ENCODE data around the gene RNF150.
"Not testable (repeated sequence)": the region's sequence is repeated elsewhere in the genome, so short reads cannot be mapped to it uniquely, and the experiment has no call there.

Gene RNF150

DNA sequence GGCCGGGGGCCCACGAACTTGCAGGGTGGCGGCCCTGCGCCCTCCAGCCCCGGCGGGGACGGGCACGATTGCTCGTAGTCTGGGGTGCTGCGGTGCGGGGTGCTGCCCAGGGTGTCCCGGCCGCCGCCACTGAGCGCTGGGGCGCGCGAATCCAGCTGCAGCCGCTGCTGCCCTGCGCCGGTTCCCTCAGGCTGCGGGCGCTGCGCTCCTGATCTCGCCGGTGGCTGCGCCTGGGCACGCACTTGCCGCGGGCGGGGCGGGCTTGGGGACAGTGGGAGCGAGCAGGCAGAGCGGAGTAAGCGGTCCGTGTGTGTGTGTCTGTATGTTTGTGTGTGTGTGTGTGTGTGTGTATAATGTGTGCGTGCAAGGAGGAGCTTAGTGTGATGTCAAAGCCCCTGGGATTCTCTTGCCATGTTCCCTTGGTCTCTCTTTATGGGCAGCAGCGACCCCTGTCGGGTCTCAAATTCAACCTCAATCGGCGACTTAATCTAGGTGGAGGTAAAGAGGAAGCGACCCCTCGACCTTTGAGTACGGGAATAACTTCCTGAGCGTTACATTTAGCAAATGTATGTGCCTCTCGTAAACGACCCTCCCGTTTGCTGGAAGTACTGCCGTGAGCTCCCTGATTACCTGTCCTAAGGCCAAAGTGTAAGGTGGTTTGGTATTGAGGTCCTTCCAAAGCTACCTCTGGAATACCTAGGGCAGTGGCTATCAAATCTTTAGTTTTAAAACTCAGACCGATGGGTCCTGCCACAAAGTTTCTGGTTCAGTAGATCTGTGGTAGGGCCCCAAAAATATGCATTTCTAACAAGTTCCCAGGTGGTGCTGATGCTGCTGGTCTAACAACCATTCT is at the start of gene RNF150:
TSS of gene RNF150 (minus strand) at position 324 of the 853 bp plus-strand sequence.
- DNase-seq: no peak

DNA sequence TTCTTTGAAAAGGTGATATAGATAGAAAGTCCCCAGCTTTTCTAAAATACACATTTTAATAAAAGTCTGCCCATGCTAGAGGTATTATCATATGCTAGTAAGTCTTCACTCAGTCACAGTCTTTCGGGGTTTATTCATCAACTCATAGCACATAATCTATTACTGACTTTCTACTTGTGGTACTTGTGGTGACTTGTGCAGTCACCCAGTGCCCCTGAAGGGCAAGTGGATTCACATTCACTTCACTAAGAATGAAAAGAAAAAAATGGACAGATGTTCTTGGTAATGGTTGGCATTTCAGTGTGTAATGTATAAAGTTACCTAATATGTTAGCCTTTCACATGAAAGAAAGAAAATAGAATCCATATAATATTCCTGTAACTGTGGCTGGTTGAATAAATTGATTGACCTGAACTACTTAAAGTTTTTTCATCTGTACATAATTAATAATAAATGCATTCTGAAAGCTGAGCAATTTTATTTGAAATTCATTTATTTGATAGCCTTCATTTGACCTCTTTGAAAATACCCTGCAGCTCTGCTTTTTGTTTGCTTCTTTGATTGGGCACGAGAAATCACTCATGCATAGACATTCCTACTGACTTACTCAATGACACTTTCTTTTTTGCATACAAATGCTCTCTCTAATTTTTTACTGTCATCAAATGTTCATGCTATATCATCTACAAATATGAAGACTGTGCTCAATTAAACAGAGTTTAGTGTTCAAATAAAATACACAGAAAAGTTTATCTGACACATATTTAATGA is 47.9 kb upstream of the RNF150 start:
- DNase-seq: no peak

DNA sequence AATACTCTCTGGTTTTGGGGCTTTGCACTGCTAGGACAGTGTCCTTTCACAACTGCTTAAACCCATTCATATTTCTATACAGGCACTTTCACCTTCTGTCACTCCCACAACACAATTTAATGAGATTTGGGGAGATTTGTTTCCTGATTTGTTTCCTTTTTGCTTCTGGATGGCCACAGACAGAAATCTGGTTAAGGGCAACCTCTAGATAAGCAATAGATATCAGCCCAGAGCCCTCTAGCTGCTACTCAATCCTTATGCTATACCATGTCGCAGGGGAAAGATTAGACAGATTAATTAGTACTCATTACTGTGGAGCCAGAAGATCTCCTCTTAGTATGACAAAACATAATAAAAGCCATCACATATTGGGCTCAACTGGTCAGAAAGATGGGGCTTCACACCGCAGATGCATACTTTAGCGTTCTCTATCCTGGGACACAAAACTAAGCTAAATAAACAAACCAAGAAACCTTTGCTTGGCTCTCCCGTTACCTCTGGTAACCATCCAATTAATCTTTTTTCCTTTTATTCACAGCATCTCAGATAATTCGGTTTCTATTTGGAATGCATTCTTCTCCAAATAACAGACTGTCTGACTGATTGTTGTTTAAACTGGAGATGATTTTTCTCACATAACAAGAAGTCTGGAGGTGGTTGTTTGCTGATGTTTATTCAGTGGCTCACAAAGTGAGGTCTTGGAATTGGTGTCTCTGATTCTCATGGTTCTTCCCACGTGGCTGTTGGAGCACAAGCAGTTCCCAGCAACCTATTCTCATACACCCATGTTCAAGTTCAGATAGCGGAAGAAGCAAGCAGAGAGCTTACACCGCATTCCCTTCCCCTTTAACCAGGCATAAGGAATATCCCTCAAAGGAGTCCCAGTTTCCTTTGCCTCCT is 46.5 kb upstream of the RNF150 start:
- no peak for DNase-seq

DNA sequence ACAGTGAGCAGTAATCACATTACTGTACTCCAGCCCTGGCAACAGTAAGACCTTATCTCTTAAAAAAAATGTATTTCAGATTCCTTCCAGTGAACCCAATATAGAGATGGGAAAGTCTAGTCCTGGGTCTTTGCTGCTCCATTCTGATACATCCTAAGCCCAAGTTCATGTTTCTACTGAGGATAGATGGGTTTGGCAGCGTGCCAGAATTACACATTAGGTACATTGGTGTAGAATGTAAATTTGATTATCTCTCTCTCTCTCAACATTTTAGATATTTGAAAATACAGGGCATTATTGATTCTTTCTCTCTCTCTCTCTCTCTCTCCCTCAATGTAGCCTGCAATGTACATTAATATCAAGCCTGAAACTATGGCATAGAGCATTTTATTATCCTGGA is 43.9 kb upstream of the RNF150 start:
- no peak for DNase-seq

DNA sequence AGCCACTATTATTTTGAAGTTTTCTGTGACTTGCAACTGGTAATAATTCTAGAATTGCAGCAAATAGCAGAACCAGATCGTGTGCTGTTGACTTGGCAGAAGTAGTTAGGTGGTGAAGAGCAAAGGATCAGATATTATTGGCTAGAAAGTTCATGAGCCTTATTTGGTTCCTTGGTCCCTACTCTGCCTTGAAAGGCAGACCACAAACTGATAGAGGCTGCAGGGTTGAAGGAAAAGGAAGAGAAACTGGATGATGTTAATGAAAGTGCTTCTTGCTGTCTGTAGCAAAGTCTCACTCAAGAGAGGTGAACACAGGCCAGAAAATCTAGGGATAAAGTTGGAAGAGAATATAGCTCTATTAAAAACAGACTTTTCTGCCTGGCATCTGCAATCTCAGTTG is 41.2 kb upstream of the RNF150 start:
- no peak for DNase-seq

DNA sequence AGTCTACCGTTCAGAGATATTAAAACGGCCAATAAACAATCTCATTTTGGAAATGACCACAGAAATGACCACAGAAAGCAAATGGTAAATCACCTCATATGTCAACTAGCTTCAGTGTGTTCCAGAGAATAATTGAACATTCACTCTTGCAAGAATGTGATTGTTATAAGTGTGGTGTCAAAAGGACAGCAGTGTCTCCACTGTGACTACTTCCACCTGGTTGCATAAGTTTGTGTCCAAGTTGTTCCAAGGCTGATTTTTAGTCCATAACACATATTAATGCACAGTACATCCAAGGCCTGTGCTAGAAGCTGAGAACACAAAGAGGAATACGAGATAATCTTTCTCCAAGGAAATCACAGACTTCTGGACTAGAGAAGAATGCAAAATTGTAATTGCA is 37.4 kb upstream of the RNF150 start:
- no peak for DNase-seq

DNA sequence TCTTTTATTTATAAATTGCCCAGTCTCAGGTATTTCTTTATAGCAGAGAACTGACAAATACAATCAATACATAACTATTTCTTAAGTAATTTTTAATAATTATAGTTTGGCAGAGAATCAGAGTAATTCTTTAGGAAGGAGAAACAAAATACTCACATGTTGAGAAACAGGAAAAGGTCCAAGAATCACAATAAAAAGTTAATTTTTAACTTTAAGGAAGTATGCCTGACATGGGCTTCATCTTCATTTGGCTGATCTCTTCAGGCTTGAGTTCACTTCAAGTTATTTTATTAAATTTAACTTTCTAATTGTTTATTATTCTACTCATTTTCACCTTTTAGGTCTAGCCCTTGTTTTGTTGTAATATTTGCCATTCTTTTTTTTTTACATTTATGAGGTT is 36.1 kb upstream of the RNF150 start:
- DNase-seq: no peak

DNA sequence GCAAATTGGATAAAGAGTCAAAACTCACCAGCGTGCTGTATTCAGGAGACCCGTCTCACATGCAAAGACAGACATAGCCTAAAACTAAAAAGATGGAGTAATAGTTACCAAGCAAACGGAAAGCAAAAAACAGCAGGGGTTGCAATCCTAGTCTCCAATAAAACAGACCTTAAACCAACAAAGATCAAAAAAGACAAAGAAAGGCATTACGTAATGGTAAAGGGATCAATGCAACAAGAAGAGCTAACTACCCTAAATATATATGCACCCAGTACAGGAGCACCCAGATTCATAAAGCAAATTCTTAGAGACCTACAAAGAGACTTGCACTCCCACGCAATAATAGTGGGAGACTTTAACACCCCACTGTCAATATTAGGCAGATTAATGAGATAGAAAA is 31.7 kb upstream of the RNF150 start:
- not testable (repeated sequence) for DNase-seq

DNA sequence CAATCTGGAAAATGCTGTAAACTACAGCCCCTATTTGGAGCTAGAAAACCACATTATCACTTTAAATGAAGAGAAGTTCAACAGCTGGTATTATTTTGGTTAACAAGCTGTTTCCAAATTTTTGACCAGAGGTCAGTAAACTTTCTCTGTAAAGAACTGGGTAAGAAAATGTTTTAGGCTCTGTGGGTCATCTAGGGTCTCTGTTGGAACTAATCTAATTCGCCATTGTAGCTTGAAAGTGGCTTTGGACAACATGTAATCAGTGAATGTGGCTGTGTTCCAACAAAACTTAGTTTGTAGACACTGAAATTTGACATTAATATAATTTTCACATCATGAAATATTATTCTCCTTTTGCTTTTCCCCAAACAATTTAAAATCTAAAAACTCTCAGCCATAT is 25.8 kb upstream of the RNF150 start:
- DNase-seq: no peak

DNA sequence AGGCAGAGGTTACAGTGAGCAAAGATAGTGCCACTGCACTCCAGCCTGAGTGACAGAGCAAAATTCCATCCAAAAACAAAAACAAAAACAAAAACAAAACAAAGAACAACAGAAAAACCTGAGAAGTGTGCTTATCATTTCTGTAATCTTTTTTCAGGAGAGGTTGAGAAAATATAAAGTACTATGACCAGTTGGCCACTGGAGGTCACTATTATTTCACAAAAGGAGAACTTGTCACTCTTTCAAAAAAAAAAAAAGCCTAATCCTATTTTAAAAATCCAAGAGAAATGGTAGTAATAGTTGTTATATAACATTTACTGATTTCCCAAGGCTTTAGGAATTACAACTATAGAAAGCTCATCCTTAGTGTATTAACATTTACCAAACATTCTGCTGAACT is 24.9 kb upstream of the RNF150 start:
- DNase-seq: no peak

DNA sequence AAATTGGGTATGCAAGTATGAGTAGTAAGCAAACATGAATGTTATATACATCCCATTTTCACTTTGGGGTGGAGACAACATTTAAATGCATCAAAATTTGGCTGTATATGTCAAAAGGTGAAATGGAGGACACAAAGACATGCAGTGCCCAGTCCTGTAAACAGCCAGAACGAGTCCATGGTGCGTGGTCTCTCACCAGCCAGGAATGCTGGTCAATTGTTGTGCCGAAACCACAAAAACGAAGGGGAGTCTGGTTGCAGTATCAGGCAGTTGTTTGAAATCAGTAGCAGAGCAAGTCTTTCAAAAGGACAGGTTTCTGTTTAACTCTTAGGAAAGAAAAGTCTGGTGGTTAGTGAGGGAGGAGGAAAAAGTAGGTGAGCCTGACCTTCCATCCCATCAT is 22.3 kb upstream of the RNF150 start:
- no peak for DNase-seq

DNA sequence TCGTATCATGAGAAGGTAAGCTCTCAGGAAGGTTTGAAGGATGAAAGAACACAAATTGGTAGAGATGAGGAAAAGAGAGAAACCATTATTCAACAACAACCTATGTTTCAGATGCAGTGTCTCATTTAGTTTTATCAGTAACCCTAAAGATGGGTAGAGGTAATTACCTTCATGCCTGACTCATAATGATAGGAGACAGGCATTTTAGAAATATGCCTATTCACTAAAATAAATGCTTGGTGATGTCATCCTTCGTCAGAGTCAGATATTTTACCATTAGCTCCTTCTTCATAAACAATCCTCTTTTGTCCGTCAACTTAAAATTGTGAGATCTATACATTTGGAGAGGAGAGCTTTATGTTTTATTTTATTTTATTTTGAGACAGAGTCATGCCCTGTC is 21.5 kb upstream of the RNF150 start:
- DNase-seq: no peak

DNA sequence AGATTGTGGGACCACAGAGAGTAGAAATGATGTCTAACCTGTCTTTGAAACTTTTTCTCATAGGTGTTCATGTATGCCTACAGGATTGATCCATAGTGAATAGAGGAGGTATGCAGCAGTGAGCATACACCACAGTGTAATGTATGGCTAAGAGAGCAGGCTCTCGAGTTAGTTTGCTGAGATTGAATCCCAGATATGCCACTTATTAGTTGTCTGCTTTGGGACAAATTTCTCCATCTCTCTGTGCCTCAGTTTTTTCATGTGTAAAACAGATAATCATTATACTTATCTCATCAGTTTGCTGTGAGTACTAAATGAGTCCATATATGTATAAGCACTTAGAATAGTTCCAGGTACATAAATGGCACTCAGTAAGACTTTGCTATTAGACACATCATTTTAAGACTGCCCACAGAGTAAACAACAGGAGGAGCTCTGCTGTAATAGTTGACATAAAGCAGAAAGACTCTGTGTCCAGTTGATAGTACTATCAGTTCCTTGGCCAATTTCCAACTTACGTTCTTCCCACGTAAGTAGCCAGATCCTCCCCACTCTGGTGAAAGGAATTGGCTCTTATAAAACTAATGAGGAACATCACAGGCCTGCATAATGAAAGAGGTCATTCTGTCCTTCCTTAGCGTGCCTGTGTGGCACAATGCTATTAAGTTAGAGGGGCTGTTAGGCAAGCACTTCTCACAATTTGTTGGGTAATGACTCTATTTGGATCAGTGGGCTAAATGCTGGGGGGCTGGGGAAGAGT is 20.7 kb upstream of the RNF150 start:
- no peak for DNase-seq

DNA sequence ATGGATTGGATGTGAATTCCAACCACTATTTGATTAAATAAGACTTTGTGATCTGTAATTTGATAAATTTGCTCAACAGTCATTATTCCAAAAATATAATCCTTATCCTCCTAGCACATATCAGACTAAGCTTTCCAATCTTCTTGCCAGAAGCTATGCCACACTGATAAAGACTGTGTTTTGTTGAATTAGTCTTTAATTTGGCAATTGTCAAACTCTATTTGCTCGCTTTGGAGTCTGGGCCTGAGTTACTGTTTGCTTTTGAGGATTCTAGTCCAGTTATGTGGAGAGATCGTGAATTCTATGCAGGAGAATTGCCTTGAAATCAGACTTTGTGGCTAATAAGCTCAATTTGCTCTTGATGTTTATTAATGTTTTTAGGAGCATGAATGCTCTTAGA is 10.9 kb upstream of the RNF150 start:
- DNase-seq: no peak

DNA sequence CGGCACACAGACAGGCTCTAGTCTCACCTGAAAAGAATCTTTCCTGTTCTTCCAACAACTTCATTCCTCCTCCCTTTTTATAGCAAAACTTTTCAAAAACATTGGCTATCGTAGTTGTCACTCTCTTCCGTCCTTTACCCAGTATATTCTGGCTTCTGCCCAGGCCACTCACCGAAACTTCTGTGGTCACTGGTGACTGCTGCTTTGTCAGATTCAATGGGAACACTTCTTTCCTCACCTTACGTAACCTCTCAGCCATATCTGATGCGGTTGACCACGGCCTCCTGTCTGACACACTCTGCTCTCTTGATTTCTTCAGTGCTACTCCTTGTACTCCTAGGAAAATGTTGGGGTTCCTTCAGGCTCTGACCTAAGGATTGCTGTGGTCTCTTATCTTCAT is 9.2 kb upstream of the RNF150 start:
- no peak for DNase-seq

DNA sequence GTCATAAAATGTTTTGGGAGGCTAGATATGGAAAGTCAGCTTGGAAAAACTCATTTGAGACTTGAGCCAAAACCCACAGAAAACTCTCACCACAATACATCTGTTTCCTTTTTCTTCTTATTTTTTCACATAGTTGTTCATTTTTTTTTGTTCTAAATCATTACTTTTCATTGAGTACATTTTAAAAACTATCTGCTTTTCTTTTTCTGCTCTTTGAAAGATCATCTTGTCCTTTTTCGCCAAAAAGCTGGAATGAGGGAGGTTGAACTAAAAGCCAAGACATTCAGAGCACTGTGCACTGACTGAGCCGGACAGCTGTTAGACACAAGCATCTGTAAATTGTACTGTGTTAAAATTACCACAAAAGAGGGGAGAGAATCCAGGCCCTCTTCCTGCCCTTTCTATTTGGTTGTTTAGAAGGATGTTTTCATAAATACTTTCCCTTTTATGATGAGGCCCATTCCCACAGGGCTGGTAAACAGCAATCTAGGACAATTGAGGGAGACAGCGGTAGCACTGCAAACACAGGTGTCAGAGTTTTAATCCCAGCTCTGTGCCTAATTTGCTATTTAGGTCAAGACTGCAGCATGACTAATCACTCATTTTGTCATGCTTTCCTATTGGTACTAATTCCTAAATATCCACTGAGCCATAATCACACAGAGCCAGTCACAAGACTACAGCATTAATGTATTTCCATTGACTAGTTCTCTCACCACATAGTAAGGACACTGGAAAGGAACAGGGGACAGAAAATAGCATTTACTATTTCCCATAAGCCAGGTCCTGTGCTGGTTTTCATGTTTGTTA is 7.3 kb upstream of the RNF150 start:
- DNase-seq: no peak

DNA sequence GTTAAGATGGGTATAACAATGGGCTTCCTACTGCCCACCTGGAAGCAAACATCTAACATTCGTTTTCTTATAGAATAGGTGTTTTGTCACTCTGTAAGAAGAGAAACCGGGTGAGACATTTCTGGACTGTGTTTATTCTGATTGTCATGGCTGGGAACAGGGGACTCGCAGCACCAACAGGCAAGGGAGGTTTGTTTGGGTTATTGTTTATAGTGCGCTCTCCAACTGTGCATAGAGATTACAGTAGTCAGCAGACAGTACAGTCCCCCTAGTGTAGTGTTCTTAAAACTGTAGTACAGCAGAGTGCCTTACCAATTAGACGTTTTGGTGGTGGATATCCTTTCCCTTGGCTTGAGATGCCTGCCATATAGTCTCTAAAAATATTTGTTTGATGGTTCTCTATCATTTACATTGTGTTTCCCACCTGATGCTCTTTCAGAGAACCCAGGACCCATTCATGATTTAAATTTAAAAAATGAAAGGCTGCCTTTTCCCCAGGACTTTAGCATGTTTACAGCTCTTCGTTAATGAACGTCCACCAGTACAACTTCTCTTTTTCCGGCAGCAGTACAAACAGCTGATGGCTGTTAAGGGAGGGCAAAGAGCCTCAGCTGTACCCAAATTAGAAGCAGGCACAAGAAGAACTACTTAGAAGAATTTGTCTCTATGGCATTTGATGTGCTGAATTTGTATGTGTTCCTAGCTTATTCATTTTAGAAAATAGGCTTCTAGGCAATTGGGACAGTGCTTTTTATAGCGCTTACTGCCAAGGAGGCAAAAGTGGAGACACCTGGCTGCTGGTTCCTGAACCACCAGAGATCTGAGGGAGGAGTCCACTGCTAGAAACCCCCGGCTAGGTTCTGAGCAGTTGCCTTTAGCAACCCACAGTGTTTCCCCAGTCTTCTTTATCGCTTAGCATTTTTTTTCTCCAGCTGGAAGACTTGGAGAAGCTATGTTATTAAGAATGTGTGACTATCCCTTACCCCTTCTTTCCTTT is 1.0 kb upstream of the RNF150 start:
- no peak for DNase-seq

DNA sequence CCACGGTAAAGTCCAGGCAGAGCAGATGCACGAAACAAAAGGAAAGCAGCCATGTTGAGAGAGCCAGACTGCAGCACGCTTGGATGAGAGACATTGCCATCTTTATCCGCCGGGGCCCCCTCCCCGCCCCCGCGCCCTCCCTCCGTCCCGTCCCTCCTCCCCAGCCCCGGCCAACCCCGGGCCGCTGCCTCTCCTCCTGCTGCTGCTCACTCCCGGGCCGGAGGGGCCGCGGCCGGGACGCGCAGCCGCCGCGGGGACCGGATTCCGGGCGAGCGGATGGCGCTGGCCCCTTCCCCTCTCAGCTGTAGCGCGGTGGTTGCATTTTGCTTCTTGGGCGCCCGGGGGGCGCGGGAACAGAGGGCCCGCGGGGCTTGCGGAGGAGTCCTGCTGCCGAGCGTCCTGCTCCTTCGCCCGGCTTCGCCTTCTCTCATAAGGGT is 542 bp downstream of the RNF150 start:
- DNase-seq: no peak

DNA sequence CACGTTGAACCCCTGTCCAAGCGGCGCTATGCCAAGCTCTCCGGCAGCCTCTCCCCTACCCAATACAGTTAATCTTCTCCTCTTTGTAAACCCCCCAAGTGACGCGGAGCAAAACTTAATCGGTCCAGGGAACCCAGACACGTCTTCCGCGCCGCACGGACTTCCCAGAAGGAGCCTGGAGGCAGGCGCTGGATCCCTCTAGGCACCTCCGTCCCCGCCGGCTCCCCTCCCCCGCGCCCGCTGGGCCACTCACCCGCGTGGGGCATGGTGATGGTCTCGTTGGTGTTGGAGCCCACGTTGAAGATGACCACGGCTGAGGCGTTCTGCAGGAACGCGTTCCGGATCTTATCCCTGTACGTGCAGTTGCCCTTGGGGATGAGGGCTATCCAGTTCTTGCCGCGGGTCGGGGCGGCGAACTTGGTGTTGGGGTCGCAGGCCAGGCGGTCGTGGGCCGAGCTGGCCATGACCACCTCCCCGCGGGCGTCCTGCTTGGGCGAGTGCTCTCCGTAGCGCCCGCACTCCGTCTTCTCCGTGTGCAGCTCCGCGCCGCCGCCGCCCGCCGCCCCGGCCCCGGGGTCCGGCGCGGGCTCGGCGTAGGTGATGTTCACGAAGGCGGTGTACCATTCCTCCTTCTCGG is 1.1 kb downstream of the RNF150 start:
- DNase-seq: no peak

DNA sequence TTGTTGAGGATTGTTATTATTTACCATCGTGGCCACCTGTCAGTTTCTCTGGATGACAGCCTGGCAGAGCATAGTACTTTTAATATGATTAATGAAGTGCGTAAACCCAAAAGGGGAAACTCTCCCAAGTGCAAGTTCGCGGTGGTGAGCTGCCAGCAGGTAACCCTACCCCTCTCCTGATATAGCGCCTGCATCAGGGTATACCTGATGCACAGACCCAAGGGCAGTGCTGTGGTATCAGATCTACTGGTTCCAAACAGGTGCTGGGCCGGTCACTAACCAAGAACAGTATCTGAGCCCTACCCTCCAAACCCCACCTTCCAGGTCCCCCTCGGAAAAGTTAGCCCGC is 1.6 kb downstream of the RNF150 start:
- no peak for DNase-seq

Data from activated T-cell treated with anti-CD3 and anti-CD28 coated beads for 4 hours (primary cell).